Measurements from ENCODE around the gene HEMGN.

HEMGN gene

DNA sequence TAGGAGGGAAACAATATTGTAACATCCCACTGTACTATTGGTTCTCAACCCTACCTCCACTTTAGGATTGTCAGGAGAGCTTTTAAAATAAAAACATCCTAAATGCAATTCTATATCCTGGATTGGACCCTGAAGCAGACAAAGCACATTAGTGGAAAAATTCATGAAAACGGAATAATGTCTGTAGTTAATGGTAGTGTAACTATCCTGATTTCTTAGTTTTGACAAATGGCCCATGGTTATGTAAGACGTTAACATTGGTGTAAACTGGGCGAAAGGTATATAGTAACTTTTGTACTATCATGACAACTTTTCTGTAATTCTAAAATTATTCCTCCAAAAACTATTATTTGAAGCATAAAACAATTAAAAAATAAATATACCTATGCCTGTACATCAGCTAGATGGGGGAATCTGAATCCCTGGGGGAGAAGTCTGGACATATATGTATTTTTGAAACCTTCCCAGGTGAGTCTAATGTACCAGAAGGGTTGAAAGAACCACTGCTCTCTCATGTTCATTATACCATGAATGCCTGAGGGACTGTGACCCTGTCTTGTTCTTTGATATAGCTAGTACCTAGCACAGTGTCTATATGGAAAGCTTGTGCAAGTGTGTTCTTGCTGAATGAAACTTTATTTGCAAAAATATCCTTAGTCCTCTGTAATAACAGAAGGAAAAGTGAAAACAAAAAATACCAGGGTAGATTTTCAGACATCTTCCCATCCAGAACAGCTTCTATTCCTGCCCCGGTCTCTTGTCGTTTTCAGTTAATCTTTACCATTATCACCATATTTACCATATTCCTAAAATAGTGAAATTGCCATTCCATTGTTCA lies 12.3 kb downstream of the HEMGN start:
- DNase-seq, result no peak

DNA sequence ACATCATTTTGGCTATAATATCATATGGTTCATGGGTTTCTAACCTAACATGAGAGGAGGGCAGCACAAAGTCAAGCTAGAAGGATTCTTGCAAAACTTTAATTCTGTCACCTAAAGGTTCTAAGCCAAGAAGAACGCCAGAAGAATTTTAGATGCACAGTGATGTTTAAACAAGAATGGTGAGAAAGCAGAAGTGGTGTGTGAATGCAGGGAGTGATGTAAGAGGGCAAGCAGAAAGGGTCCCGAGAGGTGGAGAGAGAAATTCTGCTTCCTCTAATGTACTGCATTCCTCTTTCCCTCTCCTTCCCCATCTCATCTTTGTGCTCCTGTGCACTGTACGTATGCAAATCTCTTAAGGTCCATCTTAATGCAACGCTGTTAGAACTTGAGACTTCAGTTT lies 13.6 kb downstream of the HEMGN start:
- no peak for DNase-seq

DNA sequence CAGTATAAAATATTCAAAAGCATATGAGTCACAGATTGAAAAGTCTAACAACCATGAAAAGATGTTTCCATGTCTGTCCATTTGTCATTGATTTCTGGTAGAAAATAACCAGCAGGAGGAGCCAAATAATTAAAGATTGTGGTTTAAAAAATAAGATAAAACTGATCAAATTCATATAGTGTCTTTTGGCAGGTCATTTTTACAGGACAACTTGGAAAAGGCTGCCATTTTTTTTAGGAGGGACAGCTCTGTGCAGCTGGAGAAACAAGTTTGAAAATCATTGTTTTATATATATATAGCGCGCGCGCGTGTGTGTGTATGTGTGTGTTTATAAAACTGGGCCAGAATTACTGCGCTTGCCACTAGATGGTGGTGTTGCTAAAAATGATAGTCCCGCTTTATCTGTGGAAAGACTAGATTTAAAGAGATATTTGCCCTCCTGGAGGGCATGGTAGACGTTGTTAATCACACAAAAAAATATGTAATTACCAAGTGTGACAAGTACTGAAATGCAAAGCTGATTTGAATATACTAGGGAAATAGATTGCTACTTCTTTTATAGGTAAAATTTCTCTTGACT lies 14.4 kb downstream of the HEMGN start:
- DNase-seq, result peak; percentile 75

DNA sequence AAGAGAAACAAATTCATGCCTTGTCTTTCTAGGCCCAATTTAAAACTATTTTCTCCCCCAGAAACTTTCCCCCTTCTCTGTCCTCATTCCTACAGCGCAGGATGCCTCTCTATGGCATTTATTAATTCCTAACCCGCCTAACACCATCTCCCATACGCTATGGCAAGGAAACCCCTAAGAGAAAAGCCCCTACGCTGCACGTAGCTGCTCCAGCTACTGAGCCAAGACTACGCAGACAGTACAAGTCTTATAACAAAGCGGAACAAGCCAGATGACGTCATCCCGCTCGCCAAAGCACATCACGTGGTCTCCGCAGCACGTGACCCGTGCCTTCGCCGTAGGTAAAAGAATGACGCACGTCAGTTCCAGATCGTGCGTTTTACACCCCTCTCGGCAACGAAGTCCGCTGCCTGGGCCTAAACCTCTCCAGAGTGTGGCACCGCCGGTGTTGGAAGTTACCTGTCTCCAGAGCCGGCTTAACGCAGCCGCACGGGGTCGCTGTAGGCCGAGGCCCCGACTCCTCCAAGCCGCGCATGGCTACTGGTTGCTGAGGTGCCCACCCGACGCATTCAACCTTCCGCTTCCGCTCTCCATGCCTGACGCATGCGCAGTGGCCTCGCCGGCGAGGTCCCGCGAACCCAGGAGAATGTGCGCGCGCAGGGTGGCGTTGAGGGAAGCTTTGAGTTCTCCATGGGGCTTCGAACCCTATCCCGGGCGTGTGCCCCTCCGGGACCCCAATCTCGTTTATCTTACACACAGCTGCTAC lies 15.8 kb downstream of the HEMGN start, which contains the start of gene TRMO:
TRMO (minus strand) TSS at position 542 of the 766 bp plus-strand sequence; CDS start at position 535, 7 bp downstream.
- DNase-seq, result peak; percentile 99

DNA sequence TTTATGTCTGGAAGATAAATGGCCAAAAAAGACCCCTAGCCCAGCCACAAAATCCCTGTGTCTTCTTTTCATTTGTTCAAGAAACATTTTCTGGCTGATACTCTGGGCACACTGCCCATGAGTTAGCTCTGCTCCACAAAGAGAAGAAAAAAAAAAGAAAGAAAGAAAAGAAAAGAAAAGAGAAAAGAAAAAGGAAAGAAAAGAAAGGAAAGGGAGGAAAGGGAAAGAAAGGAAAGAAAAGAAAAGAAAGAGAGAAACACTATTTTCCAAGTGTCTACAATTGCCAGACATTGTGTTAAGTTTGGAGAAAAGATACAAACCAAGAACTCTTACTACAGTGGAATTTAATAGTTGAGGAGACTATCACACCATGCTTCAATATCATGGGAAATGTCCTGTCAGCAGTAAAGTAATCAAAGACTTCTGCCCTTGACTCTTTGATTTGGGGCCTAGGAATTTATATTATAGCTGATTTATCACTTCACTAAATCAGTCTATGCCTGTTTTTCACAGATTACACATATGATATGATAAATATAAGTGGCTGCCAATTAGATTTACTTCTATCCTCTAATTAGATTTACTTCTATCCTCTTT lies 18.7 kb downstream of the HEMGN start:
- DNase-seq, result no peak

DNA sequence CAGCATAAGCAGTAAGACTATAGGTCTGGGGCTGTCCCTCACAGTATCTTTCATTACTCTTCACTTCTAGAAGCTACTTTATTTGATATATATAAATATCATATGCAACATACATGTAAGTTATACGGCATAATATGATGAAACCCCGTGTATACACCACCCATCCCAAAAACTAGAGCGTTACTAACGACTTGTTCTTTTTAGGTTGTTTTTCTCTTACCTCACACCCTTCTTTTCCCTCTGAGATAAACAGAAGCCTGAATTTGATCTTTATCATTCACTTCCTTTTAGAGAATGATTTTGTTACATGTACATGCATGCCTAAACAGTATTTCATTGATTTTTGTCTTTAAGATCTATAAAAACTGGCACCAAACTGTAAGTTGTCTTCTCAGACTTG lies 19.4 kb downstream of the HEMGN start:
- no peak for DNase-seq

DNA sequence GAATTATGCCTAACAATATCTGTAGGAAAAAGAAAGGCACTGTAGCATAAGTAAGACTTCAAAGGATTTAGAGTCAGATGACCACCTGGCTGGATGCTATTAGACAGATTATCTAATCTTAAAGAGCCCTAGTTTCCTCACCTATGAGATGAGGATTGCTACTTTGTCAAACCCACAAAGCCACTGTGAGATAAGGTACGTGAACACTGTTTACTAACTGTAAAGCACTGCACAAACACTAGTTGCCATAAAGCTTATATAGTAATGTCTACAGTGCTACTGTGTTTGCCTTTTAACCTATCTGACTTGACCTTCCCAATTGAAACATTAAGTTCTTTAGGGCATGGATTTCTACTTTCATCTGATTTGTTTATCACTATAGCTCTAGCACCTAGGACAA lies 26.0 kb downstream of the HEMGN start:
- DNase-seq, result no peak

DNA sequence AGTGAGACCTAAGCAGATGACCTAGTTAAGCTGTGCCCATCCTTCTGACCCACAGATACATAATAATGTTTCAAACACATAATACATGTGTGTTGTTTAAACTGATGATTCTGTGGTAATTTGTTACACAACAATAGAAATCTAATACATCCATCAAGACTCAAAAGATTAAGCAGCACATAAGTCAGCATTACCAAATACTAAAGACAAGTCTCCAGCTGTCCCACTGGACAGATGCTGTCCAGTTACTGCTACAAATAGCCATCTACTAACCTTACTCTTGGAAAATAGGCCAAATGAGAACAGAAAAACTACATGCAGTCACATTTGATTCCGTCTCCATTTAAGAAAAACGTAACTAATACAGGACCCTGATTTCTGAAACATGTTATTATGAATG lies 26.4 kb downstream of the HEMGN start:
- no peak for DNase-seq

DNA sequence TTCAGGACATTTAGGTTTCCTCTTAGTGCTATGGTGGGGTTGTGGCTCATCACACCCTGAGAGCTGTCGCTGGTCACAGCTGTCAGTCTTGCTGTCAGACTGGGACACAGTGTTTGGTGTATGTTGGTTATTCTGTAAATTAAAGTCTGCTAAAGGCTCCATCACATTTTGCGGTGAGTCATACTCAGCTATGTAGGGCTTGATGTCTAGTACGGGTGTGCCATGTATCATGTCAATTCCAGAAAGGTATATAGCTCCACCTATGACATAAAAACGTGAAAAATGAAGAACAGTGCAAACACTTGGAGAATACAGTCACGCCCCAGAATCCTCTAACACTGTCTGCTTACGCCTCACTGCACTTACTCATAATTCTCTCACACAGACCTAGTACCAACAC lies 27.6 kb downstream of the HEMGN start:
- no peak for DNase-seq

DNA sequence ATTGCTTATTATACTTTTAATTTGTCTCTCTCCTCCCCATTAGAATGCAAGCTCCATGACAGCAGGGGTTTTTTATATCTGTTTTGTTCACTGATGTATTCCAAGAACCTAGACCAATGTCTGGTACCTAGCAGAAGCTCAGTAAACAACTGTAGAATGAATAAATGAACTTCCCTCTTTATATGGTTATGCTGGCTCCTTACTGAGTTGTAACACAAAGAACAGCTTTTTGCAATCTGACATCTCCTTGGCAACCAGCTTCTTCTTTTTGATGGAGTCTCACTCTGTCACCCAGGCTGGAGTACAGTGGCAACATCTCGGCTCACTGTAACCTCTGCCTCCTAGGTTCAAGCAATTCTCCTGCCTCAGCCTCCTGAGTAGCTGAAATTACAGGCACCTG lies 29.3 kb downstream of the HEMGN start:
- no peak for DNase-seq

DNA sequence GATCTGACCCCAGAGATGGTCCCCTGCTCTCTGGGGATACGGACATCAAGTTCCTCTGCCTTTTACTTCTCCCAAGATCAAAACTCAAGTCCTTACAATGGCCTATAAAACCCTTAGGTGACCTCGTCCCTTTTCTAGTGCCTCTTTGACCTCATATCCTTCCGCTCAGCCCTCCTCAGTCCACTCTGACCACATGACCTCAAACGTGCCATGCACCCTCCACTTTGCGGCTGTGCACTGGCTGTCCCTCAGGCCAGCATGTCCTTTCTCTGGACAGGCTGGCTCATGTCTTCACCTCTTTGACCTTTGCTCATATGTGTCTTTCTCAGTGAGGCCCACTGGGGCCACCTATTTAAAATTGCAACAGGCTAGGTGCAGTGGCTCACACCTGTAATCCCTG lies 30.3 kb downstream of the HEMGN start:
- DNase-seq, result no peak

DNA sequence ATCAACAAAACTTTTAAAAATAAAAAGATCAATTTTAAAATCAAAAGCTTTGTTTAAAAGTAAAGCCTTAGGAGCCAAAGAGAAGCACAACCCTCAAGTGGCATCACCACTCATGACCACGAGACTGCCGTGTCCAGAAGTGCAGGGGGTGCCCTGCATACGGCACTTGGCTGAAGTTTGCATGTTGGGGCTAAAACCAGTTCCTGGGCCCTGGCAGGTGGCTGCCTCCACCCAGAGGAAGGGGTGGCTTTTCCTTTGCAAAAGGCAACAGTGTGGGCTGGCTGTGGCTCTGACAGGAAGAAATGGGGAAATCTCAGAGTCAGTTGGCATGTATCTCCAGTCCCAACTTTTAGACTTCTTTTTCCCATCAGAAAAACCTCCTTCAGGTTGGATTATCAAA lies 30.9 kb downstream of the HEMGN start:
- DNase-seq, result no peak

DNA sequence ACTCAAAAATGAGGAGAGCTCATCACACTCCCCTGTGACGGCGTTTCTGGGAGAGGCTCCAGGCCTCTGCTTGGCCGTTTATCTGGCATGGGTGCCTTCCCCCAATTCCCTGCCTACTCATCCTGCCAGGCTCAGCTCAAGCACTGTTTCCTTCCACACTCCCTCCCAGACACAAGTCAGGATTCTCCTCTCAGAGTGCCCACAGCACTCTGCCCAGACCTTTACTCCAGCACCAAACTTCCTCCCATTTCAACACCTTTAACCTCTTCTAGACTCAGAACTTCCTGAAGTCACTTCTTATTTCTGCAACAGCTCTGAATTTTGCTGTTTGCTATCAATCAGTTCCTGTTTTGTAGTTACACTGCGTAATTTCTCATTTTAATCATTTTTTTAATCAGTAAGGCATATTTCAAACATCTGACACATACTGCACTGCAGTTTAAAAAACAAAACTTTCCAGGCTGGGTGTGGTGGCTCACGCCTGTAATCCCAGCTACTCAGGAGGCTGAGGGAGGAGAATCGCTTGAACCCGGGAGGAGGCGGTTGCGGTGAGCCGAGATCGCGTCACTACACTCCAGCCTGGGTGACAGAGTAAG lies 31.6 kb downstream of the HEMGN start:
- no peak for DNase-seq

DNA sequence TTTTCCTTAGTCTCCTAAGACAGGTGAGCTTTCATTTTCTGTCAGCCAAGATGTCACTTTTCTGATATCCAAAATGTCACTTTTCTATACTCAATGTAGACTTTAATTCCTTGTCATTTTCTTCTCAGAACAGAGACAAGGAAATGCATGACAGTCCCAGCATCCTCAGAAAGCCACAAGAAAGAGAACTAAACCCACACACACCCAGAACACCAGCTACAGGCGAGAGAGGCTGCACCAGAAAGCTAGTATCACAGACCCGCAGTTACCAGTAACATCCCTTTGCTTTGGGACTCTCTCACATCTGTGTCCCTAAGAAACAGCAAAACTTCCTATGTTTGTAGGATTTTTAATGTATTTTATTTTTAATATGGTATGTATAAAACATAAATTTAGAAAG lies 32.7 kb downstream of the HEMGN start:
- DNase-seq, result no peak

DNA sequence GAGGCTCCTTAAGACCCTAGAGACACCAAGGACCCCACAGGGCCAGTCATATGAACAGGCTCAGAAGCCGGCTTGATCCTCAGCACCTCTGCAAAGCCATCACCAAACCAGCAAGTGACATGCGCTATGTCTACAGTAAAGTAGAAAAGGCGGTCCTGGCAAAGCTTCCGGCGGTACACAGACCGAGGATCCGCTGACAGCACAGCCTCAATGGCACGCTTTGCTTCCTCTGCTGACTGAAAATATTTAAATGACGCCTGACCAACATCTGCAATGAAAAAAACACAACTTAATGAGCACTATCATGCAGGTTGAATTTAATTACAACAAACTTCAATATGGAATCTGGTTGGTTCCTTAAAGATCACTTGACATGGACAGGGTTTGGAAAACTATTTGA lies 33.2 kb downstream of the HEMGN start:
- no peak for DNase-seq

DNA sequence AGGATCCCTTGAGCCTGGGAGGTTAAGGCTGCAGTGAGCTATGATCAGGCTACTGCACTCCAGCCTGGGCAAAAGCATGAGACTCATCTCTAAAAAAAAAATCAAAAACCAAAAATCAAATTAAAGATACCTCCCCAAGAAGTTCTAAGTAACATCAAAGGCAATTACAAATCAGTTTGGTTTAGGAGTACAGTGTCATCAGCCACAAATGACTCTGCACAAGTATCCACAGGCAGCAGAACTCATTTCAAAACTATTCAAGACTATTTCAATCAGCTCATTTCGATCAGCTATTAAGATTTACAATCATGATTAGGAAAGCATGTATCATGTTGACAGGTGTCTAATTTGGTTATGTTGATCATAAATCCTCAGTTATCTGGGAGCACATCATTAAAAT lies 34.8 kb downstream of the HEMGN start:
- DNase-seq, result no peak

DNA sequence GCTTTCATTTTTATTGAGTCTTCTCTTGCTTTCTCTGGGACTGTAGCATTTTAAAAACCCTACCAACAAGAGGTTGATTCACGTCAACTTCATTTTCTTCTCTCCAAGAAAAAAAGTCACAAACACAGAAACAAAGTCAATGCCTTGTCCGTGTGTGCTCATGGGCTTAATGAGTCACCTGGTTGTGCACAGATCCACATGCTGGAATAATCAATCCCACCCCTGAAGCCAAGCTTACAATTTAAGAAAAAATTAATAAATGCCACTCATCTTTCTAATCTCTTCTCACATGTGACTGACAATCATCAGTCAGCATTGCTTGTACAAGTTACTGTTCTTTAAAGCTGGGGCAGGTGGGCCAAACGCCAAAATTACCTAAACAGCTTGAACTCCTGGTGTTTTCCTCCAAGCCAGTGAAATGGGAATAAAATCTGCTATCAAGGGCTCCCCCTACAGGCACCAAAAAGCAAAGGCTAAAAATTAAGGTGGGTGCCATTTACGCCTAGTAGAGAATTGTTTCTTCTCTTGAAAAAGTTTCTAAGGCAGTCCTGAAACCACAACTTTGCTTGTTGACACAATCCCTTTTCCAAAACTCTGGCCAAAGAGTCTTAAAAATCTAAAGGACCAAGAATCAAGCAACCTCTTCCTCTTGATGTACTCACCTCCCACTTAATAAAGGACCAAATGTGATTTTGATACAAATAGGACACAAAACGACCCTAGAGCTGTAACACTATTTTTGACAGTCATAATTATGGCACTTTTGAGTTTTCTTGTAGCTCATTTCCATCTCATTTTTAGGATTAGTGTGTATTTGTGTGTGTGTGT lies 37.0 kb downstream of the HEMGN start:
- peak; percentile 22 for DNase-seq

DNA sequence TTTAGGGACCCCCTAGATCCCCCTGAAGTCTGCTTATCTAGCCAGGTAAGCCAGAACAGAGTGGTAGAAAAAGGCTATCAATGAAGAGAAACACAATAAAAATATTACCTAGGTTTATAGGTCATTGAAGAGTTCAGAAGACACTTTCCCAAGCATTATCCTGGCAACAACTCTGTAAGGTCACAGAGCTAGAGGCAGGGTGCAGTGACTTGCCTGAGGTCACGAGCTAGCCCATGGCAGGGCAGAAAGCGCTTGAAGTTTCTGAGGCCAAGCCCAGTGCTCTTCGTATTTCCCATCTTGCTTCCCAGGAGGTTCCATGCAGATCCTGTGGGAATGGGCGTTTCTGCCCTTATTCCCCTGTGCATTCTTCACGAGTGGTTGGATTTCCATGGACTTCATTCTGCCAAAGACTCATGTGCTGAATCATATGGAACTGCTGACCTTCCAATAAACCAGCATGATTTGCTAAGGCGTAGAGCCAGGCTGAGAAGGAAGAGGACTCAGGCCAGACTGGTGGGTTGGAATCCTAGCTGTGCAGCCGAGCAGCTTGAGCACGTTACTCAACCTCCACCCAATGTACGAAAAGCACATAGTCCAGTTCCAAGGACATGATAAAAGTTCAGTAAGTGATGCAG lies 37.8 kb downstream of the HEMGN start:
- no peak for DNase-seq

DNA sequence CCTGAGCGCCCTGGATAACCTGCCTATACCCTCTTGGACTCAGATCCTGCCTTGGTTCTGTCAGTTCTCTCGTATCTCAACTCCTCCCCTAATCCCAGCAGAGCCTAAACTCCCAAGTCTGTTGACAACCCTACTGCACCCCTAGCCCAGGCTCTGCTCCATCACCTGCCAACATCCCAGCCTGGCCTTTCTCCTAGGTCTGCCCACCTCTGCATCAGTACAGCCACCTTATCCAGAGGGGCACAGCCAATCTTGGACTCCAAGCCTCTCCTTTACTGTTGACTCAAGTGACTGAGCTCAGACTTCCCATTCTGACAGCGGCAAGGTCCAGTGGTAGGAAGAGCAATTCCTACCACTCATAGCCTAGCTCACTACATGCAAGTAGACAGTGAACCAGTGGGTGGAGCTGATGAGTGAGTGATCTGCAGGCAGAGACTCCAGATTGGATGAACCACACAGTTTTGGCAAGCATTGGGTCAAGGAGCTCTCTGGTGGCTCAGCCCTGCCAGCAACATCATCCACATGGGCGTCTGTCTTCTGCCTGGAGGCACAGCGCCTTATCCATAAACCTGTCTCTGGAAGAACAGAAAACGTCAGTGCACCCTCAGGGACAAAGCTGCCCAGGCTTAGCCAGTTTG lies 42.2 kb downstream of the HEMGN start:
- DNase-seq, result no peak

DNA sequence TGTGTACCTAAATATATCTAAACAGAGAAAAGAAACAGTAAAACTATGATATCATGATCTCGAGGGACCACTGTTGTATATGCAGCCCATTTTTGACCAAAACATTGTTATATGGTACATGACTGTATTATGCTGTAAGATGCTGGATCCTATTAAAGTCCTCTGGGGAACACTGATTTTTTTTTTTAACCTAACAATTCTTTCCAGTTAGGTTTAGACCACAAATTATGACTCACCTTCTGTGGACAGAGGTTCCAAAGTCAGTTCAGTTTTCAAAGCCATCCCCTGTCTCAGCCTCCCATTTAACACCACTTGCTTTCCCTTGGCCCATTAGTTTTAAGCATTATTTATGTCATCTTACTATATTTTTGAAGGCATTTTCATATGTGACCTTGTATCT lies 42.8 kb downstream of the HEMGN start:
- DNase-seq, result no peak

DNA sequence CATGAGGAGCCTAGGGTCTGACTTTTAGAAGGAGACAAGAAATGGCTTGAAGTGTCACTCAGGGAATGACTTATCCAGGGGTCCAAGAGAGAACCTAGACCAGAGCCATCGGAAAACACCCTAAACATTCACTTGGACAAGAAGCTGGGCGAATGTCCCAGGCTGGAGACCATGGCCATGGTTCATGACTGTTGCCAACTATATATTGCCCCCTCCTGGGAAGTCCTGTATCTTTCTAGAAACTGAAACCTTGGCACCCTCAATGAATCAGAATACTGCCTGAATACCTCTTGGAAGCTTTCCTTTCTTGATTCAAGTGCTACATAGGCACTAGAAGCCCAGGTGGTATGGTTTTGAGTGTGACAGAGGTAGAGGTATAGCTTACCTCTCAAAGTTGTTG lies 45.6 kb downstream of the HEMGN start:
- DNase-seq, result no peak
